GM23248 (cell line): ENCODE measurements around the gene CDC42SE2. TPM values are rescaled to one million over a fixed set of nuclear protein-coding genes. Genes with fewer than 3 reads are reported as not detected.

Experiments used
- DNase-seq: peaks from one replicate; pipeline ENCODE4 v3.0.0-alpha.2; 2015
- H2AFZ ChIP-seq: fragments of 200-600 bp; sonication (generic); 2 replicates; pipeline ENCODE4 v1.6.1; 2016; ENCODE audit warnings: antibody characterized with exemption
- H3F3A ChIP-seq: fragments of 200-600 bp; sonication (generic); 2 replicates; pipeline ENCODE4 v1.6.1; 2016; ENCODE audit warnings: mild to moderate bottlenecking, antibody characterized with exemption, mixed run types; ENCODE audit not compliant: insufficient read depth
- H3K27ac ChIP-seq: fragments of 200-600 bp; sonication (generic); 2 replicates; pipeline ENCODE4 v1.5.1; 2016; ENCODE audit warnings: mild to moderate bottlenecking
- H3K27me3 ChIP-seq: fragments of 200-600 bp; sonication (generic); replicated peaks from 2 replicates; pipeline ENCODE4 v1.6.1; 2016; ENCODE audit warnings: mild to moderate bottlenecking; ENCODE audit not compliant: insufficient read depth
- H3K36me3 ChIP-seq: fragments of 200-600 bp; sonication (generic); 2 replicates; pipeline ENCODE4 v1.6.1; 2016; ENCODE audit warnings: low read depth, mild to moderate bottlenecking
- H3K4me1 ChIP-seq: fragments of 200-600 bp; sonication (generic); 2 replicates; pipeline ENCODE4 v1.6.1; 2016; ENCODE audit warnings: mild to moderate bottlenecking; ENCODE audit not compliant: insufficient read depth
- H3K4me2 ChIP-seq: fragments of 200-600 bp; sonication (generic); one replicate; pipeline ENCODE4 v1.6.1; 2016; ENCODE audit warnings: mild to moderate bottlenecking; ENCODE audit not compliant: unreplicated experiment
- H3K4me3 ChIP-seq: fragments of 200-600 bp; sonication (generic); 2 replicates; pipeline ENCODE4 v1.5.1; 2016; ENCODE audit warnings: mild to moderate bottlenecking
- H3K79me2 ChIP-seq: fragments of 200-600 bp; sonication (generic); 2 replicates; pipeline ENCODE4 v1.6.1; 2016; ENCODE audit warnings: mild to moderate bottlenecking; ENCODE audit not compliant: insufficient read depth
- H3K9ac ChIP-seq: fragments of 200-600 bp; sonication (generic); 2 replicates; pipeline ENCODE4 v1.6.1; 2016; ENCODE audit warnings: mild to moderate bottlenecking
- H3K9me2 ChIP-seq: fragments of 200-600 bp; sonication (generic); 2 replicates; pipeline ENCODE4 v1.6.1; 2016; ENCODE audit warnings: mixed run types, mild to moderate bottlenecking, moderate library complexity; ENCODE audit not compliant: insufficient read depth
- H3K9me3 ChIP-seq: fragments of 200-600 bp; sonication (generic); one replicate; pipeline ENCODE4 v1.6.1; 2017; ENCODE audit warnings: low read depth
- H4K20me1 ChIP-seq: fragments of 200-600 bp; sonication (generic); 2 replicates; pipeline ENCODE4 v1.6.0; 2016; ENCODE audit not compliant: insufficient read depth
- EZH2 ChIP-seq: fragments of 200-600 bp; sonication (generic); IDR thresholded peaks from 2 replicates; pipeline ENCODE4 v1.6.1; 2018; ENCODE audit warnings: antibody characterized with exemption, mild to moderate bottlenecking; ENCODE audit not compliant: insufficient read depth, poor library complexity, severe bottlenecking
- EZH2phosphoT487 ChIP-seq: fragments of 200-600 bp; sonication (generic); IDR thresholded peaks from 2 replicates; pipeline ENCODE4 v1.6.1; 2018; ENCODE audit warnings: antibody characterized with exemption, moderate library complexity, mild to moderate bottlenecking, low read depth; ENCODE audit not compliant: insufficient read depth
- WGBS, 2 experiments: methylation state at CpG; one replicate each; pipeline ENCODE4 v1.1.6; 2015 to 2017; ENCODE audit warnings: low lambda C conversion rate in 2 of 2, low coverage in 1 of 2; ENCODE audit errors: missing lambda C conversion rate in 2 of 2; 5-methylcytosine and 5-hydroxymethylcytosine counted together
- in situ Hi-C: fragments of 300-500 bp; cut with MboI; formaldehyde crosslinking; loops from 2 replicates; pipeline ENCODE4 v1.15.0; 2020
- polyA plus RNA-seq: library from polyadenylated mRNA; unstranded; fragments of >200 nt; fragmentation: Nextera tagmentation; extraction: Ambion mirVana; gene quantifications from 2 replicates; pipeline ENCODE4 v1.2.1, GENCODE V29; 2016
- total RNA-seq: library from RNA; depleted of rRNA; stranded (reverse); fragments of >200 nt; shearing (Covaris generic); gene quantifications from 2 replicates; pipeline ENCODE4 v1.2.3, GENCODE V29; 2014

Gene CDC42SE2
- total and polyA plus RNA-seq, 2 experiments from 2014 or later, result 13.7 to 17.5 TPM

DNA sequence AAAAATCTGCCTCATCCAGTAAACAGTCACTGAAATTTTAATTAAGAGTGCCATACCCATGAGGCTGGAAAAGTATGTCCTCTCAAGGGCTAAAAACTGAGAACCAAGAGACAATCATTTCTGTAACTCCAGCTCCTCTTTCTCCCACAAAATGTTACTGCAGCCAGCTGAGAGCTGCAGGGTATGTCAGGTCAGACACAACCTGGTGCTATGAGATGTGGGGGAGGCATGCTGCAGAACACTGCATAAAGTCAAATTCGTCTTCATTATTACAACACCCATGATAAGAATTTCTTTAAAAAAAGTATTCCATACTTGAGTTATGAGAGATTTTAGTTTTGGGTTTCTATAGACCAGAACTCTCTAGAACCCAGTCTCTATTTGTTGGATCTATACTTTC is 162.2 kb downstream of the CDC42SE2 start:
- no peak for TF ChIP-seq EZH2
- TF ChIP-seq EZH2phosphoT487, result no peak
- WGBS, 2 experiments, result 92 to 97% methylated on average over 1 of the region's 1 CpG
- H3K36me3 ChIP-seq, result peaks cover 6% of the 10 kb centered on the region; the same call in 1 of the 2 replicates
- H3K9ac ChIP-seq, result no peak overlapping the region
- no peaks in the 10 kb centered on the region for H4K20me1 ChIP-seq
- H3F3A ChIP-seq, result no peaks in the 10 kb centered on the region
- no peaks in the 10 kb centered on the region for H3K9me3 ChIP-seq
- H3K27me3 ChIP-seq, result no peaks in the 10 kb centered on the region
- H3K9me2 ChIP-seq, result no peaks in the 10 kb centered on the region
- H3K79me2 ChIP-seq, result no peaks in the 10 kb centered on the region
- no peak for DNase-seq
- H3K4me1 ChIP-seq, result 0 out of 2 replicates have a peak, but pooled peaks cover 6% of the 10 kb centered on the region
- no peak overlapping the region for H3K27ac ChIP-seq
- no peak overlapping the region for H3K4me2 ChIP-seq
- H3K4me3 ChIP-seq, result no peak overlapping the region
- no peak overlapping the region for H2AFZ ChIP-seq
- in situ Hi-C loops, result loop anchor here (25.0 kb wide), 1 partner anchor 586 kb away; the partner anchor contains the start of gene ACSL6

GRCh38 chr5:131430794-131431193 is 166.9 kb downstream of the CDC42SE2 start:
- Histone ChIP-seq H2AFZ (no peak overlapping the region), H3K27me3 (no peaks in the 10 kb centered on the region), H3K36me3 (peaks cover 18% of the 10 kb centered on the region), H3F3A (0 out of 2 replicates have a peak, but pooled peaks cover 4% of the 10 kb centered on the region), H3K9me2 (no peaks in the 10 kb centered on the region), H3K9me3 (no peaks in the 10 kb centered on the region), H3K27ac (no peak overlapping the region), H3K79me2 (no peaks in the 10 kb centered on the region), H3K4me1 (0 out of 2 replicates have a peak, but pooled peaks cover 8% of the 10 kb centered on the region), H3K4me3 (no peak overlapping the region), H4K20me1 (no peaks in the 10 kb centered on the region), H3K9ac (no peak overlapping the region), H3K4me2 (no peak overlapping the region)
- DNase-seq, result peak; percentile 74
- in situ Hi-C loops, result loop anchor here (25.0 kb wide), 1 partner anchor 582 kb away; the partner anchor contains the start of gene ACSL6
- 6 to 25% methylated on average over 1 of the region's 1 CpG for WGBS, 2 experiments
- TF ChIP-seq EZH2 (no peak), EZH2phosphoT487 (no peak)

GRCh38 chr5:131431794-131432193 is 167.9 kb downstream of the CDC42SE2 start:
- Histone ChIP-seq H3K79me2 (no peaks in the 10 kb centered on the region), H3K27me3 (no peaks in the 10 kb centered on the region), H3K9me2 (no peaks in the 10 kb centered on the region), H3K9ac (no peak overlapping the region), H3F3A (0 out of 2 replicates have a peak, but pooled peaks cover 4% of the 10 kb centered on the region), H3K36me3 (peaks cover 16% of the 10 kb centered on the region), H3K9me3 (no peaks in the 10 kb centered on the region), H3K27ac (no peak overlapping the region), H4K20me1 (no peaks in the 10 kb centered on the region), H2AFZ (no peak overlapping the region), H3K4me1 (0 out of 2 replicates have a peak, but pooled peaks cover 8% of the 10 kb centered on the region), H3K4me2 (no peak overlapping the region), H3K4me3 (no peak overlapping the region)
- whole genome bisulfite sequencing, 2 experiments, result 98 to 100% methylated on average over 2 of the region's 2 CpGs
- no peak for DNase-seq
- TF ChIP-seq EZH2 (no peak), EZH2phosphoT487 (no peak)
- in situ Hi-C loops, result loop anchor here (25.0 kb wide), 1 partner anchor 581 kb away; the partner anchor contains the start of gene ACSL6

DNA sequence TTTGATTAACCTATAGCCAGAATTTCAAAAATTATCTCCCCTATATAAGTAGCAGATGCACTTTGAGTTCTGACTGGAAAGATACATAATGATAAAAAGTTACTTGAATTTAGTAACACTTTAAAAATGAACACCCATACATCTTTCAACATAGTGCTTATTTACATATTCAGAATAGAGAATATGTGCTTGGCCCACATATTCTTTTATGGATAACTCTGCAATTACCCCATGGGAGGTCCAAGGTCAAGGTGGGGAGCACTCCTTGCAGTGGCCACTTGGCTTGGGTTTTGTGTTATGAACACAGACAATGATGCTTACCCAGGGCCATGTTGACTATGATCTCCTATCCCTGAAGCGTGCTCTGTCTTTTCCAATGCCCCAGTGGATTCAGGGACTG is 169.3 kb downstream of the CDC42SE2 start:
- H3K36me3 ChIP-seq, result peaks cover 12% of the 10 kb centered on the region
- DNase-seq, result no peak
- in situ Hi-C loops, result loop anchor here (25.0 kb wide), 1 partner anchor 579 kb away; the partner anchor contains the start of gene ACSL6
- H3K4me3 ChIP-seq, result no peak overlapping the region
- H3K4me1 ChIP-seq, result 0 out of 2 replicates have a peak, but pooled peaks cover 8% of the 10 kb centered on the region
- H3K9me3 ChIP-seq, result no peaks in the 10 kb centered on the region
- H3K27ac ChIP-seq, result no peak overlapping the region
- no peaks in the 10 kb centered on the region for H3K9me2 ChIP-seq
- 0 out of 2 replicates have a peak, but pooled peaks cover 4% of the 10 kb centered on the region for H3F3A ChIP-seq
- TF ChIP-seq EZH2 (no peak), EZH2phosphoT487 (no peak)
- H3K9ac ChIP-seq, result no peak overlapping the region
- no peaks in the 10 kb centered on the region for H3K27me3 ChIP-seq
- no peaks in the 10 kb centered on the region for H3K79me2 ChIP-seq
- H3K4me2 ChIP-seq, result no peak overlapping the region
- no peak overlapping the region for H2AFZ ChIP-seq
- H4K20me1 ChIP-seq, result no peaks in the 10 kb centered on the region
- WGBS, 2 experiments, result 100% methylated on average over 1 of the region's 1 CpG
